ENCODE data around the gene RPL29. TPM values are rescaled to one million over a fixed set of nuclear protein-coding genes. Genes with fewer than 3 reads are reported as not detected.
A peak's percentile ranks its signal among the peaks of the same experiment; 100 is the strongest.

The RPL29 gene
- total and polyA plus RNA-seq, 2 donors (not counting 3 experiments of a cell fraction or from before 2014, with no cell fraction given), result 1,236 to 2,177 TPM

GRCh38 chr3:51974277-51974962 is 21.3 kb downstream of the RPL29 start:
- H3K4me3 ChIP-seq (replicated peaks in 1 of 3; ENCODE audit: insufficient read depth in 1 of 3, low read depth in 1 of 3, low read length in 3 of 3), result peak overlapping the region in 2 of 3 experiments; percentile 43 to 53
- dilution Hi-C loops (cut with MboI; ENCODE audit: extremely low pct_ligation_motif_present, low sequenced_read_pairs), result no loop called here
- H3K36me3 ChIP-seq (ENCODE audit: control insufficient read depth in 2 of 2, extremely low read depth in 1 of 2, insufficient read depth in 2 of 2, low read length in 2 of 2), result no peaks in the 10 kb centered on the region
- DNase-seq (ENCODE audit: low read depth, low spot score) (no peak), FAIRE-seq (no peak)
- H3K9me3 ChIP-seq (replicated peaks; ENCODE audit: control insufficient read depth, insufficient read depth, low read length), result no peaks in the 10 kb centered on the region
- ChIA-PET POLR2A (interaction anchor here (0.6 to 1.3 kb wide), 3 partner anchors 8 to 474 kb away, joined by 4 read pairs; partner anchors contain the start of genes PARP3 and RRP9), CTCF (interaction anchor here (0.6 to 3.3 kb wide), 17 partner anchors 8 to 162 kb away, joined by 3 to 46 read pairs (median 3); partner anchors contain the start of genes ACY1, DUSP7, PARP3 and RPL29)
- H3K9ac ChIP-seq (replicated peaks; ENCODE audit: extremely low read depth, insufficient read depth, low read length), result peak overlapping the region; percentile 17
- peaks cover 22% of the 10 kb centered on the region for H3K4me1 ChIP-seq (ENCODE audit: control insufficient read depth, extremely low read depth, insufficient read depth, low read length)
- peak overlapping the region; percentile 76 for H2AFZ ChIP-seq (ENCODE audit: low read depth, low read length)
- H4K20me1 ChIP-seq (replicated peaks; ENCODE audit: control insufficient read depth, extremely low read depth, insufficient read depth, low read length), result no peaks in the 10 kb centered on the region
- intact Hi-C loops (cut with micrococcal nuclease), result loop anchor here (1.0 kb wide), 2 partner anchors 18 to 32 kb away; partner anchors contain the start of gene PARP3
- BruUV-seq (replicated peaks), result no TSS peak
- H3K27me3 ChIP-seq (ENCODE audit: control insufficient read depth in 2 of 2, insufficient read depth in 2 of 2, low read length in 2 of 2), result no peaks in the 10 kb centered on the region
- H3K79me2 ChIP-seq (ENCODE audit: control insufficient read depth, insufficient read depth, low read length), result no peaks in the 10 kb centered on the region
- H3K27ac ChIP-seq (ENCODE audit: insufficient read depth, low read depth, low read length), result no peak overlapping the region
- TF ChIP-seq FOS (IDR thresholded peaks at IDR 0.05; ENCODE audit: borderline replicate concordance, insufficient read depth, low read length) (no peak), MAX (IDR thresholded peaks at IDR 0.05; ENCODE audit: insufficient read depth, insufficient read length) (no peak), MYC (IDR thresholded peaks at IDR 0.05; ENCODE audit: low read depth, low read length) (no peak), POLR2A (IDR thresholded peaks at IDR 0.05; ENCODE audit: low read depth, low read length) (no peak)
- TF ChIP-seq, protein P1, sequence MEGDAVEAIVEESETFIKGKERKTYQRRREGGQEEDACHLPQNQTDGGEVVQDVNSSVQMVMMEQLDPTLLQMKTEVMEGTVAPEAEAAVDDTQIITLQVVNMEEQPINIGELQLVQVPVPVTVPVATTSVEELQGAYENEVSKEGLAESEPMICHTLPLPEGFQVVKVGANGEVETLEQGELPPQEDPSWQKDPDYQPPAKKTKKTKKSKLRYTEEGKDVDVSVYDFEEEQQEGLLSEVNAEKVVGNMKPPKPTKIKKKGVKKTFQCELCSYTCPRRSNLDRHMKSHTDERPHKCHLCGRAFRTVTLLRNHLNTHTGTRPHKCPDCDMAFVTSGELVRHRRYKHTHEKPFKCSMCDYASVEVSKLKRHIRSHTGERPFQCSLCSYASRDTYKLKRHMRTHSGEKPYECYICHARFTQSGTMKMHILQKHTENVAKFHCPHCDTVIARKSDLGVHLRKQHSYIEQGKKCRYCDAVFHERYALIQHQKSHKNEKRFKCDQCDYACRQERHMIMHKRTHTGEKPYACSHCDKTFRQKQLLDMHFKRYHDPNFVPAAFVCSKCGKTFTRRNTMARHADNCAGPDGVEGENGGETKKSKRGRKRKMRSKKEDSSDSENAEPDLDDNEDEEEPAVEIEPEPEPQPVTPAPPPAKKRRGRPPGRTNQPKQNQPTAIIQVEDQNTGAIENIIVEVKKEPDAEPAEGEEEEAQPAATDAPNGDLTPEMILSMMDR (IDR thresholded peaks at IDR 0.05; ENCODE audit: extremely low read depth in 1 of 2, insufficient read depth in 1 of 2, low read depth in 1 of 2, low read length in 2 of 2), result no peak
- no peaks in the 10 kb centered on the region for H3K9me1 ChIP-seq (replicated peaks; ENCODE audit: control insufficient read depth, extremely low read depth, insufficient read depth, low read length)
- H3K4me2 ChIP-seq (ENCODE audit: insufficient read depth, low read length), result peak overlapping the region; percentile 67

Data from endothelial cell of umbilical vein (primary cell).